CD4-positive, alpha-beta T cell treated with Interferon alpha-2 for 1 hour (primary cell): Measurements from ENCODE around the gene ANXA8.

ENCODE experiments used
- DNase-seq, 2 donors: peaks; one replicate each; pipeline ENCODE4 v3.0.0-alpha.2; 2020 to 2022

ANXA8 gene

DNA sequence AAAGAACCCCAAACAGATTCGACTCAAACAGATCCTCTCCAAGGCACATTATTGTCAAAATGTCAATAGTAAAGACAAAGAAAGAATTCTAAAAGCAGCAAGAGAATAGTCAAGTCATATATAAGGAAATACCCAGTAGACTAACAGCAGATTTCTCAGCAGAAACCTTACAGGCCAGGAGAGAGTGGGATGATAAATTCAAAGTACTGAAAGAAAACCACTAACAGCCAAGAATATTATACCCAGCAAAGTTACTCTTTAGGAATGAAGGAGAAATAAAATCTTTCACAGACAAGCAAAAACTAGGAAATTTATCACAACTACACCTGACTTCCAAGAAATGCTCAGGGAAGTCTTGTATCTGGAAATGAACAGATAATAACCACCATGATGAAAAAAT, 38.2 kb downstream of the ANXA8 start:
- no peak for DNase-seq

- no peak for DNase-seq
Measured at GRCh38 chr10:47444047-47444446, 39.9 kb downstream of the ANXA8 start.

DNA sequence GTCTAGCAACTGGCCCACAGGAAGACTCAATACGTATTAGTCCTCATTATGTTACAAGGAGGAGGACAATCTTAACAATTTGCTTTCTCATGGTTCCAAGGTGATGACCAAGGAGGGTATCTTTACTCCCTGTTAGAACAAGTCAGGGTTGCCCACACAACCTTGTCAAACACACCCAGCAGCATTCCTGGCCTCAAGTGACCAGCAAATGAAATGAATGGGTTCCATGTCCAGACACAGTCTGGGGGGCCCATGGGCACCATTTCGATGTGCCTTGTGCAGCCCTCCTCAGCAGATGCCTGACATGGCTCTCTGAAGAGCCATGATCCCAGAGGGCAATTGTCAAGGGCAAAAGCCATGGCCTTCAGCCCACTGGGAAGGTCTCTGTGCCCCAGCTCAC, 40.8 kb downstream of the ANXA8 start:
- DNase-seq: no peak

DNA sequence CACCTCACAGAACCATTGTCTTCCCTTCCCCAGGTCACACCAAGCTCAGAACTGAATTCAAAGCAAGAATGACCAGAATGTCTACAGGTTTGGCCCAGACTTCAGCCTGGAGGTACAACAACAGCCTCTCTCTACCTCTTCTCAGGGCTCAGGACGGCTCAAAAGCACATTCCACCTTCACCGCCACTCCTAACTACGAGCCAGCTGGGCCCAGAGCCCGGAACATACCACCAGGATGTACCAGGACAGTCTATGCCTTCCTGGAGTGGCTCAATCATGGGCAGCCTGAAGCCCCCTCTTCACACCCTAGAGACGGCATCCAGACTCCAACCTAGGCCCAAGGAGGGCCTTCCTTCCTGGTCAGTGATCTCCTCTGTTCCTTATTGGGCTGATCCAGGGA, 41.6 kb downstream of the ANXA8 start:
- DNase-seq: no peak

DNA sequence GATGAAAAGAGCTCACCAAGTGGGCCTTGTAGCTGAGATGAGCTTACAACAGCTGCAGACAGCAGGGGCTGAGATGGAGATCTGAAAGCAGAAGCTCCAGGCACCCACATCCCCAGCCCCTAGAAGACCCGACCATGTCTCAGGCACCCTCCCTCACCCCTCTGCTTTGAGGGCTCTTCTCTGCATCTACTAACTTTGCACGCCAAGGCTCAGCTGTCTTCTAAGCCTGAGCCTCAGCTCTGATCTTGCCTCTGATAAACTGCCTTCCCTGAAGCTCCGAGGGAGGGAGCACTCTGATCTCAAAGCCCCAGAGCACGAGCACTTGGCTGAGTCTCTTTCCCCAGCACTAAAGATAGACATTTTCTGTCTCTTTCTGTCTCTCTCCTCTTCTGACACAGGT, 42.0 kb downstream of the ANXA8 start:
- DNase-seq: no peak

DNA sequence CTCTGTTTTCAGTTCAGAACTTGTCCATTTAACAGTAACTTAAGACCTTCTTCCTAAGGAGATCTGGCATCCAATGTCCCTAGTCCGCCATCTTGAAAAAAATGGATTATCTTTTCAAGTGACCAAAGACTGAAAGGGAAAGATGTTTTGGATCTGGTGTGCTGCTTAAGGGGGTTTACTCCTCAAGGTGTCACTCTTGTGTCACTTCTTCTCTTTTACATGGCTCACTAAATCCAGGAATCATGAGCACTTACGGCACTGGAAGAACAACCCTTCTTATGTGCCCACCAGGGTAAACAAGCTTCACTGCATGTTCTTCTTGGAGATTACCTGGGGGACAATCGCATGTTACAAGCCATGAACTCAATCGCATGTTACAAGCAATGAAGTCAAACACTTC, 43.7 kb downstream of the ANXA8 start:
- no peak for DNase-seq

DNA sequence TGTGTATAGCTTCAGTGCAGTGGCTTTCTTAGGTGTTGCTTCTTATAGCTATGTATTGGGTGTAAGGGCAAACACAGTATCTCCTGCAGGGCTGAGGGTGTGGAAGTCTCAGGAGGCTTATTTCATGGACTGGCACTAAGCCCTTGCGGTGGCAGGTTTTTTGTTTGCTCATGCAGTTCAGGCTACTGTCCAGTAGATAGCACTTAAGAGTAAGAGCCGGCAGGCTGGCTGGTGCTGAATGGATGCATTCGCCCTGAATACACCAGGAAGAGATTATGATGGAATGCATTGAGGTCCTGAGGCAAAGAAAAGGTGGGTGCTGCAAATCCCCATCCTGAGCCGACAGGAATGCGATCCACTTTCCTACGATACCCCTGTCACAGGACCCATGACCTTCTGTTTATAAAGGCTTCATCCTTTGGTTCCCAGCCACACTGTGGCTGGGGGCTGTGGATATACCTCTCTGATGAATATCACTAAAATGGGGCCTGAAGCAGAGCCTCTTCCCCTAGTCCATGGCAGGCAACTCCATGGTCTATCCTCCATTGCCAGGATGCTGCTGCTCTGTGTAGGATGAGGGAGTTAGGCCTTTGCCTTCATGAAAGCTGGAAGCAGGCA, 44.9 kb downstream of the ANXA8 start:
- DNase-seq: no peak

- DNase-seq: no peak
Measured at GRCh38 chr10:47435081-47435480, 48.8 kb downstream of the ANXA8 start.

GRCh38 chr10:47425813-47426419, 58.0 kb downstream of the ANXA8 start:
- DNase-seq: no peak

DNA sequence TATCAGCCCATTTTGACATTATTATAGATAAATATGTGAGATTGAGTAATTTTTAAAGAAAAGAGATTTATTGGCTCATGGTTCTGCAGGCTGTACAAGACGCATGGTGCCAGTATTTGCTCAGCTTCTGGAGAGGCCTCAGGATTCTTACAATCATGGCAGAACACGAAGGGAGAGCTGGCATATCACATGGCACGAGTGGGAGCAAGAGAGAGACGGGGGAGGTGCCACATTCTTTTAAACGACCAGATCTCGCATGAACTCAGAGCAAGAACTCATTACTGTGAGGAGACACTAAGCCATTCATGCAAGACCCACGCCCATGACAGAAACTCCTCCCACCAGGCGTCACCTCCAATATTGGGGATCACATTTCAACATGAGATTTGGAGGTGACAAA, 59.7 kb downstream of the ANXA8 start:
- DNase-seq: no peak

DNA sequence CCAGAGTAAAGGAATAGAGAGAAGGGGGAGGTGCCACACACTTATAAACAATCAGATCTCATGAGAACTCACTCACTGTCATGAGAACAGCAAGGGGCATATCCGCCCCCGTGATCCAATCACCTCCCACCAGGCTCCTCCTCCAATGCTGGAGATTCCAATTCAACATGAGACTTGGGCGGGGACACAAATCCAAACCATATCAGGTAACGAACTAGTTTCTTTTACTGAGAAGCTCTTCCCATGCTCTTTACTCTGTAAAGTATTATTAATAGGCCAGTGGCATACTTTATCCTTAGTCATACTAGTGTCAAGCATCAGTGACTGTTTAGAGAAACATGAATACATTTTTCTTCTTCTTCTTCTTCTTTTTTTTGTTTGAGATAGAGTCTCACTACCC, 60.4 kb downstream of the ANXA8 start:
- no peak for DNase-seq

GRCh38 chr10:47421057-47421952, 62.6 kb downstream of the ANXA8 start:
- no peak for DNase-seq

DNA sequence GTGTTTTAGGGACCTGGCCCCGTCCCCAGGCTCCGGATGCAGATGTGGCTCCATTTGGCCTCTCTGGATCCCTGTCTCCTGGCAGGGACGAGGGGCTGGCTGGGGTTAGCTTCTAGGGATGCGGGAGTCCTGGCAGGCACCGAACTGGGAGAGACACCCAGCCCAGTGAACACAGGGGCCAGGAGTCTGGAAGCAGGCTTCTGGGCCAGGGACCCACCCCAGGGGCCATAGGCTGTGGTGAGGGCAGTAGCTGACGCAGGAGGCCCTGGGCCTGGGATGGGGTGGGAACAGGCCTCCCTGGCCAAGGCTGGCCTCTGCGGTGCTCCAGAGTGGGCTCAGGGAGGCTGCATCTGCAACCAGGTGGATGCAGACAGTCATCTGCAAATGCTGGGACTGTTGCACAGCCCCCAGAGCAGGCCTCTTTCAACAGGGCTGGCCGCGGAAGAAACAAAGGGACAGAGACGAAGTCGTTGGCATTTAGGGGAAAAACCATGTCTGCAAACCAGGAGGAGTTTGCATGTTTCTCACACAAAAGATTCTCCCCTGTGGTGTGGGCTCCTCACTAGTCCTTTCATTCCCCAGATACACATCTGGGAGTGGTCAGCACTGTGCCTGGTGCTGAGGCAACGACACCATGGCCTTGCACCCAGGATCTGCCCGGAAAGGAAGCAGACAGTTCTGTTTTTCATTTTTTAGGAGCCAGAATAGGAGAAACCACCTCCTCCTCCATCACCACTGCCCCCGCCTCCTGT, 63.4 kb downstream of the ANXA8 start:
- DNase-seq: no peak

- DNase-seq: no peak
Measured at GRCh38 chr10:47419421-47419820, 64.5 kb downstream of the ANXA8 start.

DNA sequence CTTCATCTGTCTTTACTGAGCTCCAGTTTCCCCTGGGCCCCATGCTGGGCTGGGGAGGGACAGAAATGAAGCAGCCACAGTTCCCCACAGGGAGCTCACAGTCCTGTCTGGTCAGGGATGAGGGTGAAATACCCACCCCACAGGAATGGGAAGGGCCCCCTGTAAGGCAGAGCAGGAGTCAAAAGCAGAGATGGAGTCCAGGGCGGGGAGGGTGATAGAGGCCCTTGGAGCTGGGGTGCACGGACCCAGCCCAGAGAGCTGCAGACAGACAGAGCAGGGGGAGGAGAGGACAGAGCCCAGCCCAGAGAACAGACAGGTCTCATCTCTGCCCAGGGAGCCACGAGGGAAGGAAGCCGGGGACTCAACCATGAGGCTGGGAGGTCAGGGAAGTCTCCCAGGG, 64.9 kb downstream of the ANXA8 start:
- DNase-seq: no peak

DNA sequence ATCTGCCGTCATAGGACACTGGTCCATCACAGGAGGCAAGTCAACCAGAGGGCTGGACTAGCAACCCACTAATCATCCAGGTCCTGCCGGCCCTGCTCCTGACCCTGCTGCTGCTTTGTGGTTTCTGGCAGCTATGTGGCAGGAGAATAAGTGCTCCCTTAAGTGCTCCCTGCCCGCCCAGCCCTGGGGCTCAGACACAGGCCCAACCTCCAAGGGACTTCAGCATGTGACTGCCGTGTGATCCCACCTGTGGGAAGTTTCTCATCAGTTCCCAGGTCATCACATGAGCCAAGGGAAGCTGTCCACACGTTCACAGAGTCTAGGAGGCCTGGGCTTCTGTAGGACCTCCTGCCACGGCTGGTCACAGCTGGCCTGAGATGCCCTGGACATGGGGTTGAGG, 65.6 kb downstream of the ANXA8 start:
- no peak for DNase-seq
